ENCODE measurements around the gene NDUFA12.

DNA sequence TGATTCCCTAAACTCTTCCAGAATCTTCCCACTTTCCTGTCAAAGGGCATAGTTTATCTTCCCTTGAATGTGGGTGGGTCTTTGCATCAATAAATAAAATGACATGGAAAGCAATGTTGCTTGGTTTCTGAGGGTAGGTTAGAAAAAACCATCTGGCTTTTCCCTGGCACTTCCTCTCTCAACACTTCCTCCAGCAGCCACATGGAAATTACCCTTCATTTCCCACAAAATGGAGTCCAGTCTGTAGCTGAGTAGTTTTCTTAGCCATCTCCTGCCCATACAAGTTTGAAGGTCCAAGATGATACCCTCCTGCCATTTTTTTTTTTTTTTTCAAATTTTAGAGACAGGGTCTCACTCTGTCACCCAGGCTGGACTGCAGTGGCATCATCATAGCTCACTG lies 11.1 kb upstream of the NDUFA12 start:
- TF ChIP-seq, protein P1, sequence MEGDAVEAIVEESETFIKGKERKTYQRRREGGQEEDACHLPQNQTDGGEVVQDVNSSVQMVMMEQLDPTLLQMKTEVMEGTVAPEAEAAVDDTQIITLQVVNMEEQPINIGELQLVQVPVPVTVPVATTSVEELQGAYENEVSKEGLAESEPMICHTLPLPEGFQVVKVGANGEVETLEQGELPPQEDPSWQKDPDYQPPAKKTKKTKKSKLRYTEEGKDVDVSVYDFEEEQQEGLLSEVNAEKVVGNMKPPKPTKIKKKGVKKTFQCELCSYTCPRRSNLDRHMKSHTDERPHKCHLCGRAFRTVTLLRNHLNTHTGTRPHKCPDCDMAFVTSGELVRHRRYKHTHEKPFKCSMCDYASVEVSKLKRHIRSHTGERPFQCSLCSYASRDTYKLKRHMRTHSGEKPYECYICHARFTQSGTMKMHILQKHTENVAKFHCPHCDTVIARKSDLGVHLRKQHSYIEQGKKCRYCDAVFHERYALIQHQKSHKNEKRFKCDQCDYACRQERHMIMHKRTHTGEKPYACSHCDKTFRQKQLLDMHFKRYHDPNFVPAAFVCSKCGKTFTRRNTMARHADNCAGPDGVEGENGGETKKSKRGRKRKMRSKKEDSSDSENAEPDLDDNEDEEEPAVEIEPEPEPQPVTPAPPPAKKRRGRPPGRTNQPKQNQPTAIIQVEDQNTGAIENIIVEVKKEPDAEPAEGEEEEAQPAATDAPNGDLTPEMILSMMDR (conservative IDR thresholded peaks at IDR 0.05; ENCODE audit: low read depth, low read length), result no peak
- TF ChIP-seq RAD21 (IDR thresholded peaks at IDR 0.05; ENCODE audit: low read length) (no peak), CHD1 (IDR thresholded peaks at IDR 0.05; ENCODE audit: low read depth, low read length) (no peak), MAFK (IDR thresholded peaks at IDR 0.05; ENCODE audit: low read depth, low read length) (no peak), POLR2A (IDR thresholded peaks at IDR 0.05; ENCODE audit: low read depth, low read length) (no peak)
